ENCODE data around the gene DDX39A. TPM values are rescaled to one million over a fixed set of nuclear protein-coding genes. Genes with fewer than 3 reads are reported as not detected.

The DDX39A gene
- 232 and 245 TPM in 2 replicates for total RNA-seq (2014; rRNA removed; shearing (Covaris generic))

DNA sequence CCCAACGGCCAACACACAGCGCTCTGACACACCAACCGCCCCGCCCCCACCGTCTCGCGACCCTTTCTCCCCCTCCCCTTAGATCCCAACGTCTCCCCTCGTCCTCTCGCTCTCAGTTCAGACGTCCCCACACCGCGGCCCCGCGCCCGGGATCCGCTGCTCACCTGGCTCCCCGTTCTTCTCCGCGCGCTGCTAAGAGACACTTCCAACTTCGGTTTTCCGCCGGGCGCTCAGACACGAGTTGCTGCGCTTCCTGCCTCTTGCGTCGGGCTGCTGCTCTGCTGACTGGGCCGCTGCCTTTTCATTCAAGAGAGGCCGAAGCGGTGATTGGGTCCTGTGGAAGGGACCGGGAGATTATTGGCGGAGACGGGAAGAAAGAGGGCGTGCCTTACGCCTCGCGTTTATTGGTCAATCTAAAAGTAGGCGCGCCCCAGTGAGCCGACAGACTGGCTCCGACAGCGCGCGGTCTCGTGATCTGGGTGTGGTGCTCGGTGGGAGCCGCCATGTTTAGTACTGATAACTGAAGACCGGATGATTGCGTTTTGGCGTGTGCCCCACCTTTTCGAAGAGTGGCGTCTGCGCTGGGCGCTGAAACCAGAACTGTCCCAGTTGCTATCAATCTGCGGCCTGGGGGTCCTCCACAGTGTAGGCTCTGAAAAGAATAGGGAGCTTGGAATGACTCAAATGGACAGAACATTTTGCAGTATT, at the start of gene DDX39A:
Gene DDX39A, minus strand, starts transcription at position 236 of the 708 bp plus-strand sequence. CDS start 6,121 bp downstream, outside the sequence.

DNA sequence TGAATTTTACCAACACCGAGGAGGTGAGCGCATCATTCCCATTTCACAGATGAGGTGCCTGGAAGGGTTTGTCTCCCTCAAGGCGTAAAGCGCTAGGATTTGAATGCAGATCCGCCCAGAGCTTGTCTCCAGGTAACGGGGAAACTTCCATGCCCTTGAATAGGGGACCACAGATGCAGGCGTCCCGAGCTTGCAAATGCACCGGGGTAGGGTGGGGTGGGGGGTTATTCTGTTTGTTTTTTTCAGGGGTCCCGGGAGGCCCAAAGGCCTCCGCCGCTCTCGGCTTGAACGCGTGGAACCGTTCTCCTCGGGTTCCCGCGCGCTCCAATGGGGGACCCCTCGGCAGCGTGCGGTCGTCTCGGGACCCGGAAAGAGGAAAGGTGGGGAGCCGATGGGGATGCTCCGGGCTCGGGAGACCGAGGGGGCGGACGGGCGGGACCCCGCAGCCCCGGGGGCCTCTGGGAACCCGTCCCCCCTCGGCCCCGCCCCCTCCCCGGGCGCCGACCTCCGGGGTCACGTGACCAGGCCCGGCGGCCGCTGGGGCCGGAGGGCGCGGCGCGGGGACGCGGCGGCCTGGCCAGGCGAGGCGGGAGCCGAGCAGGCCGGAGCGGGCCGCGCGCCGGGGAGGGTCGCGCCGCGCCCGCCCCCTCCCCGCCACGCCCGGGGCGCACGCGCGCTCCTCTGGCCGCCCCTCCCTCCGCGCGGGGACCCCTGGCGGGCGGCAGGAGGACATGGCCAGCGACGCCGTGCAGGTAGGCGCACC, 13.8 kb upstream of the DDX39A start, which contains the start of gene PKN1:
Gene PKN1, plus strand, starts transcription at position 516 of the 763 bp plus-strand sequence. Its CDS starts 216 bp downstream, at position 732.

Other genes starting within 250 kb of the DDX39A start
- gene ADGRL1, start 213.2 kb downstream of the DDX39A start, total RNA-seq (2014; rRNA removed; shearing (Covaris generic)), result 15.2 and 16.1 TPM in 2 replicates
- gene ADGRE5, start 37.9 kb downstream of the DDX39A start, total RNA-seq (2014; rRNA removed; shearing (Covaris generic)), result 66.4 and 85.1 TPM in 2 replicates
- gene PKN1, start 14.0 kb upstream of the DDX39A start, total RNA-seq (2014; rRNA removed; shearing (Covaris generic)), result 118 and 123 TPM in 2 replicates
- gene PTGER1, start 56.0 kb upstream of the DDX39A start, total RNA-seq (2014; rRNA removed; shearing (Covaris generic)), result 0.45 and 0.53 TPM in 2 replicates
- 194 and 198 TPM in 2 replicates for gene GIPC1, start 76.8 kb upstream of the DDX39A start, total RNA-seq (2014; rRNA removed; shearing (Covaris generic))
- gene DNAJB1, start 99.1 kb upstream of the DDX39A start, total RNA-seq (2014; rRNA removed; shearing (Covaris generic)), result 104 and 105 TPM in 2 replicates
- 93.7 and 114 TPM in 2 replicates for gene TECR, start 110.3 kb upstream of the DDX39A start, total RNA-seq (2014; rRNA removed; shearing (Covaris generic))
- 697 and 925 TPM in 2 replicates for gene NDUFB7, start 152.7 kb upstream of the DDX39A start, total RNA-seq (2014; rRNA removed; shearing (Covaris generic))
- 0.21 TPM in 1 of 2 replicates, not detected in the other for gene CLEC17A, start 163.7 kb upstream of the DDX39A start, total RNA-seq (2014; rRNA removed; shearing (Covaris generic))

All from A375 (cell line).